HuH-7 (cell line): ENCODE results near the gene ADAM22.

Experiments used
- DNase-seq: peaks from one replicate; pipeline ENCODE4 v3.0.0; 2011; ENCODE audit warnings: low spot score

The ADAM22 gene

GRCh38 chr7:88042157-88042556 is 108.1 kb downstream of the ADAM22 start:
- no peak for DNase-seq

- DNase-seq: no peak
Observed at GRCh38 chr7:88042803-88043202, 108.8 kb downstream of the ADAM22 start.

- DNase-seq: no peak
Observed at GRCh38 chr7:88044069-88044468, 110.0 kb downstream of the ADAM22 start.

- DNase-seq: no peak
Observed at GRCh38 chr7:88046839-88047573, 113.0 kb downstream of the ADAM22 start.

- no peak for DNase-seq
Observed at GRCh38 chr7:88057655-88058054, 123.6 kb downstream of the ADAM22 start.

- DNase-seq: no peak
Observed at GRCh38 chr7:88062238-88062637, 128.2 kb downstream of the ADAM22 start.

GRCh38 chr7:88069093-88069492 is 135.0 kb downstream of the ADAM22 start:
- DNase-seq: no peak

- no peak for DNase-seq
Observed at GRCh38 chr7:88071994-88072714, 138.1 kb downstream of the ADAM22 start.

GRCh38 chr7:88072715-88073055 is 138.6 kb downstream of the ADAM22 start:
- no peak for DNase-seq

GRCh38 chr7:88073626-88074025 is 139.6 kb downstream of the ADAM22 start:
- DNase-seq: no peak

- DNase-seq: no peak
Observed at GRCh38 chr7:88075216-88075615, 141.2 kb downstream of the ADAM22 start.

GRCh38 chr7:88083883-88084282 is 149.8 kb downstream of the ADAM22 start:
- no peak for DNase-seq

GRCh38 chr7:88089561-88089960 is 155.5 kb downstream of the ADAM22 start:
- DNase-seq: no peak

GRCh38 chr7:88090240-88090639 is 156.2 kb downstream of the ADAM22 start:
- DNase-seq: no peak

- DNase-seq: no peak
Observed at GRCh38 chr7:88090671-88091070, 156.6 kb downstream of the ADAM22 start.

GRCh38 chr7:88091988-88092675 is 158.1 kb downstream of the ADAM22 start:
- DNase-seq: no peak

- DNase-seq: no peak
Observed at GRCh38 chr7:88092676-88092999, 158.6 kb downstream of the ADAM22 start.

GRCh38 chr7:88101769-88102168 is 167.7 kb downstream of the ADAM22 start:
- DNase-seq: no peak

GRCh38 chr7:88102675-88103074 is 168.6 kb downstream of the ADAM22 start:
- no peak for DNase-seq

- DNase-seq: no peak
Observed at GRCh38 chr7:88104732-88105131, 170.7 kb downstream of the ADAM22 start.

GRCh38 chr7:88105231-88105630 is 171.2 kb downstream of the ADAM22 start:
- DNase-seq: no peak

- DNase-seq: no peak
Observed at GRCh38 chr7:88106434-88106833, 172.4 kb downstream of the ADAM22 start.

- no peak for DNase-seq
Observed at GRCh38 chr7:88109612-88110011, 175.6 kb downstream of the ADAM22 start.
